DMS114 treated with DMSO at 0.1 percent for 48 hours (cell line): ENCODE results near the gene PRKAG1.
A peak's percentile ranks its signal among the peaks of the same experiment; 100 is the strongest.

Experiments
- DNase-seq: peaks from one replicate; lab custom pipeline; 2025; ENCODE audit not compliant: unreplicated experiment; lab: John Stamatoyannopoulos, UW

The PRKAG1 gene

DNA sequence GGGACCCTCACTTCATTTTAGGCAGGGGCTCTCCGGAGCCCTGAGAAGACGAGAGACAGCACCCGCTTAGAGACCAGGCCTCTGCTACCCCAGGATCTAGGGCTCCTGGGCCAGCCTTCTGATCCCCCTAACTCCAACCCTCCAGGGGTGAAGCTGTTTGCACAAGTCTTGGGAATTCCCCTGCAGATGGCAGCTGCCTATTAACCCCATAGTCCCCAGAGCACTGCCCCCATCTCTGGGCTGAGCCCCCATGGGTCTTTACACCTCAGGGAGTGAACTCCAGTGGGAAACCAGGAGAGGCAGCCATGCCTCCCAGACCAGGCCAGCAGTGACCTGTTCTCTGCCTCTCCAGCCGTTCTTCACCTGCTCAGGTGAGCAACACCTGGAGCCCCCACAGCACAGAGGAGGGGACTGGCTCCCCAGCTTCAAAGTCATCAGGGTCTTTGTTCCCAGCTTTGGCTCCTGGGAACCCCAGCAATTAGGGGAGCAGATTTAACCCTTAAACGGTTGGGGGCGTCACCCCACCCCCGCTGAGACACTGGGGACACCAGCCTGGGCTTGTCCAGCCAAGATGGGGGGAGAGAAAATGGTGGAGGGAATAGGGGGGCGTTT, 49.3 kb downstream of the PRKAG1 start:
- no peak for DNase-seq

DNA sequence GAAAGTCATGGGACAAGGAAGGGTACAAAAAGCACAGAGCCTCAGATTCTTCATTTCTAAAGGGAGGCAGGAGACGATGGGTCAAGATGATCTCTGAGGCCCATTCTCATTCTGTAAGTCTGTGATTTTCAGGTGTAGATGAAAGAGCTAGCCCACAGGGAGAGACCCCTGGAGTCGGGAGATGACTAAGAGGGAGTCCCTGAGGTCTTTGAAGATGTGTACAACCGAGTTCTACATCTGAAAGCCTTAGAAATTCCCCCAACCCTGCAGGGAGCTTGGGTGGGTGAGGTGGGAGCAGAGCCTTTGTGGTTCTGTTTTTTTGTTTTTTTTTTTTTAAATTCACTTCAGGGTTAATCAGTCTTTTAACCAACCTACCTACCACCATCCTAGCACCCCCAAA, 50.1 kb downstream of the PRKAG1 start:
- no peak for DNase-seq

DNA sequence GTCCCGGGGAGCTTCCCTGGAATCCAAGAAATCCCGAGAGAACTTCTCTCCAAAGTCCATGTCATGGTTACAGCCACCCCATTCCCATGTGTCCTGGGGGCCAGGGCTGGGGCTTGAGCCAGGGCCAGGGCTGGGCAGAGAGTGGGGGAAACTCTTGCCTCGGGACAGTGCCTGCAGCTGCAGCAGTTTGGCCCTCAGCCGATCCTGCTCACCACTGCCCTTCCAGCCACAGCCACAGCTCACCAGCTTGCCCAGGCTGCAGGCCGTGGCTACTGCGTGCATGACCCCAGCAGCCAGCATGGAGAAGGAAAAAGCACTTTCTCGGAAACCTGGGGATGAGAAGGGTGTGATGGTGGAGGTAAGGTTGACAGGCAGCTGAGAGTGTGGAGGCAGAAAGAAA, 50.6 kb downstream of the PRKAG1 start:
- no peak for DNase-seq

DNA sequence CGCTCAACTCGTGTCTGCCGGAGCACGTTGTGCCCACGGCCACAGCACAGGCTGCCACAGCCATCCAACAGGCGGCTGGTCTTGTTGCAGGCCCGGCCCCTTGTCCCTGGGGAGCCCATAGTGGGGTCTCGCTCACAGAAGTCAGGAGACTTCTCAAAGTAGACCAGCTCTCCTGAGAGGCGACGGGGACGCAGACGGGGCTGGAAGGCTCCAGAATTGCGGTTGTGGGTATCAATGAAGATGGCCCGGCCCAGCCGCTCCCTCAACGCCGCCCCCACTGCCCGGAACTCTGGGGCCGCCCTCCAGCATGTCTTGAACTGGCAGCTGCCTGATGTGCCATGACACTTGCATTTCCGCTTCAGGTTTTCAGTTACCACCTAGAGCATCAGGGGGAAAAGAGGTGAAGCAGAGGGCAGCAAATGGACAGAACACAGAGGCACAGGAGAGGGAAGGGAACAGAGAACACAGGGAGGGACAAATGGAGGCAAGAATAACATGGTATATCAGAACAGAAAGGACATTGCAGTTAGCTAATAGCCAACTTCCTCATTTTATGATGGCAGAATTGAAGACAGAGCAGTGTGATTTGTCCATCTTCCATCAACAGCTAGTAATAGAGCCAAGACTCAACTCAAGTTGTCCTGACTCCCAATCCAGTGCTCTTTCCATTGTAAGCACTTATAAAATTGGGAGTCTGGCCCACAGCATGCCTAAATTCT, 52.2 kb downstream of the PRKAG1 start:
- no peak for DNase-seq

DNA sequence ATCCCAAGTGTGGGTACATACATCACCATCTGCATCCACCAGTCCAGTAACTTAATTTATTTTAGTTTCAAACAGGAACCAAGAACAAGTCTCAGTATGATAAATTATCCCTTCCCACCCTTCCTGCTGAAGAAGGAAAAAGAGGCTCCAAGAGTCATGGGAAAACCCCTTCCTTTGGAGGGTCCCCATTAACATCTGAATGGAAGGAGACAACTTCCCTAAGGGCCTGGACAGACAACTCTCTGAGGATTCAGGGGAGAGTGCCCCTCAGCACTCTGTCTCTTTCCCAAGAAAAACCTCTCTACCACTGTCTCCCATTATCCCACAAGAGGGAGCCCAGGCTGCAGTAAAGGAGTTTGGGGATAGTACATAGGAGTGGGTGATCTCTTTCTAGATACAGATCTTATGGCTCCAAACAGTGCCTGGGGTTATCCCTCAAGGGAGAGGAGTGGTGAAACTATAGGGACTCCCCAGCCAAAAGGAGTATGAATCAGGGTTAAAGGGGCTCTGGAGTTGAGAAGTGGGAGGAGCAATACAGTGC, 53.2 kb downstream of the PRKAG1 start:
- DNase-seq: peak; percentile 59

DNA sequence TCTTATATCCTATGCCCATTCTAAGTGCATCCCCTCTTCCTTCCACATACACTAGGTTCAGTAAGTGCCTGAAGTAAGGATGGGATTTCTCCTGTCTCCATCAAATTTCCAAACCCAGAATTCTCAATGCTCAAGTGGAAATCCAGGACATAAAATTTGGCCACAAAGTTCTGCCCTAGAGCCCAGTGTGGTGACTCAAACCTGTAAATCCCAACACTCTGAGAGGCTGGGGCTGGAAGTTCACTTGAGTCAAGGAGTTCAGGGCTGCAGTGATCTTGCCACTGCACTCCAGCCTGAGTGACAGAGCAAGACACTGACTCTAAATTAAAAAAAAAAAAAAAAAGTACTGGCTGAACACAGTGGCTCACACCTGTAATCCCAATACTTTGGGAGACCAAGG, 56.8 kb downstream of the PRKAG1 start:
- DNase-seq: no peak

DNA sequence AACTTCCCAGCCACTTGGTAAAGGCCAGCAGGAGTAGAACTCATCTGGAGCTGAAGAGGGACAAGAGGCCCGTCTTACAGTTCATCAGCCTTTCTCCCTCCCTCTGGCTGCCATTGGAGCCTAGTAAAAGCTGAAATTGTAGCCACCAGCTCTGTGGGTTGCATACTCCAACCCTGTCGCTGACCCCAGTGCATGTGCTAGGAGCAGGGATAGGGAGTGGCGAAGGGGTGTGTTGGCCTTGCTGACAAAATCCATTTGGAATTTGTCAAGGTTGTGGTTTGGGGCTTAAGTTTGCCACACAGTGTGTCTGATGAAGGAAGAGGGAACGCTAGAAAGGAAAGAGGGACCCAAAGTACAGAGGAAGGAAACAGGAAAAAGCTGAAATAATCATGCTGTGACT, 57.2 kb downstream of the PRKAG1 start:
- DNase-seq: no peak

DNA sequence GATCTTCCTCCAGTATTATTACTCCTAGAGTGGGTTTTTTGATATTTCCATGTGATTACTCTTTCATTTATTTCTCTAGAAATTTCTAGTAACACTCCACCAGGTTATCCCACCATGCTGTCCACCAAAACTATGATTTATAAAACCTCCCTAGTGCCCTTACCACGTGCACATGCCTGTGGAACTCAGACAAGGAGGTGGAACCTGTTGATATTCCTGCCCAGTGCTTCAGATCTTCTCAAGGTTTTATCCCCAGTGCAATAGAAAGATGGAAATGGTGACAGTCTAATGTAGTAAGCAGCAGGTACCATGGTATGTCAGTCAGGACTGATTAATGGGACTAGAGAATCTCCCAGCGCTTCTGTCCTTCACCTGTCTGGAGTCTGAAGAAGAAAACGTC, 57.7 kb downstream of the PRKAG1 start:
- DNase-seq: no peak

DNA sequence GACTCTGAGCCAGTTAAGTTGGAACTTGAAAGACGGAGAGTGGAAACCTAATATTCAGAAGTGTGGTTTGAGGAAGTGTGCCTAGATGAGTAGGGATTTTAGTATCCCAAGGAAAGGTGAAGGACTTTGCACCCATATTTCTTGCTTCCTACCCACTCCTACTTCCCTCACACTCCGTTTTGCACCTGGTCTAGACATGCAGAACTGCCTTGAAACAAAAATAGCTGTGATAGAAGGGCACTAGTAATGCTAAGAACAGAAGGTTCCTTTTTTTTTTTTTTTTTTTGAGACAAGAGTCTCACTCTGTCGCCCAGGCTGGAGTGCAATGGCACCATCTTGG, 60.6 kb downstream of the PRKAG1 start:
- DNase-seq: no peak

DNA sequence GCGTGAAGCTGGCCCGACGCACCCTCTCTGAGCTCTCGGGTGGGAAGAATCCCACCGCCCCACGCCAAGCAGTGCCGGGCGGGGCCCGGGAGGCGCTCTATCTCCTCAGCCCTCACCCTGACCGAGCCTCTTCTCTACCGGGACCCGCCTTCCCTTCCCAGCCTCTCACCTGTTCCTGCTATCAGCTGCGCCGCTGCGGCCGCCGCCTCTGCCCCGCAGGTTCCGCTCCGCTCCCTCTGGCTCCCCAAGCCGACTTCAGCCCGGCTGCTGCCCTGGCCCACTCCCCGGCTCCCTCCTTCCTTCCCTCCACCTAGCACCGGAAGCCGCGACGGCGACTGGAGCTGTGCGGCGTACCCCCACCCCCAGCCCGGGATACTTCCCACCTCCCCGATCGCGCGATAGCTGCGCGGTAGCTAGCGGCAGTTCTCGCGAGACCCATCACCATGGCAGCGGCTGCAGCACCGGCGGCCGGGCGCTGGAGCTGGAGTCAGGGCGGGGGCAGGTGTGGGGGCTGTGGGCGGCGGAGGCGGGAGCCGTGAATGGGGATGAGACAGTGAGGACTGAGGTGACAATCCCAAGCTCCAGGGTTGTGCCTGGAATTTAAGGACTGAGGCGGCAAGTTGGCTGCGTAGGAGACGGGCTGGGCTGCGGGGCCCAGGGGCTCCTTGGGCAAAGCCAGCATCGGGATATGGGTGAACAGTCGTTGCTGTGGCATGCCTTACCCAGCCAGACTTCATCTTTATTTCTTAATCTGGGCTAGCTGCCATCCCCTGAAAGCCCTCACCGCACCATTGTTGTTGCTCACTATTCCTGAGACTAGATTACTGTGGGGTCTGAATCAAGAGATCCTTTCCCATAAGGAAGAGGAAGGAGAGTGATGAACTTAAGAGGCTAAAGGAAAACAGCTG, 61.2 kb downstream of the PRKAG1 start, which contains the start of gene ARF3:
Gene ARF3 (minus strand): TSS at position 347 of the 908 bp plus-strand sequence. CDS start 16,392 bp downstream, outside the sequence.
- DNase-seq: peak; percentile 87

DNA sequence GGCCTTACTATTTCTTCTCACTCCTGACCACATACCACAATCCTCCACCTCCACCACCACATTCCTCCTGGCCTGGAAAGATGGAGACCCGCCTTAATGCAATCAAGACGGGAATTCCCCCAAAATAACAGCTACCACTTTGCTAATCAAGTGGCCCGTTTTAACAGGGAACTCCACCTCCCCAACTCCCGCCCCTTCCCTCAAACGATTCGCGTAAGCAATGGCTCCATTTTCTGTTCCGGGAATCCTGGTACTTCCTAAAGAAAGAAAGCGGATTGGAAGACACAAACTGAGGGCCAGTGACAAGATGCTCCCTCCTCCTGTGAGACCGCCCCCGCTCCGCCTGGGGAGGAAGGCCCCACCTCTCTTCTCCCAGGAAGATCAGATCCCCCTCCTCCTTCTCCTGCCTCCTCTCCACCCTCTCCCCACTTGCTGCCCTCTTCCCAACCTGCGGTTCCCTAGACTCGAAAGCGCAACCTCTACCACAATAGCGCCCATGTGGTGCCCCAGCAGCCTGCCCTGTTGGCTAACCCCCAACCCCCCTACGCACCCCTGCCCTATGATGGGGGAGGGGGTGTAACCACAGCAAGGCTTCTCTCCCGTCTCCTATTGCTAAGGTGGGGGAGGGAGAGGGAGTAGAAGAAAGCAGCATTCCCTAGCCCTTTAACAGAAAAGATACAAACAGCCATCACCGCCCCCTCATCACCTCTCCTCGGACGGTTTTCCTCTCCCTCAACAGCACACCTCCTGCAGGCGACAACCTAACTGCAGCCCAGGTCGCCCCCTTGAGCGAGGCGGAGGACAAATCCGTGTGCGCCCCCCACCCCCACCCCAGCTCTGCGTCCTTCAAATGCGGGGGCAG, 62.1 kb downstream of the PRKAG1 start:
- DNase-seq: peak; percentile 95

DNA sequence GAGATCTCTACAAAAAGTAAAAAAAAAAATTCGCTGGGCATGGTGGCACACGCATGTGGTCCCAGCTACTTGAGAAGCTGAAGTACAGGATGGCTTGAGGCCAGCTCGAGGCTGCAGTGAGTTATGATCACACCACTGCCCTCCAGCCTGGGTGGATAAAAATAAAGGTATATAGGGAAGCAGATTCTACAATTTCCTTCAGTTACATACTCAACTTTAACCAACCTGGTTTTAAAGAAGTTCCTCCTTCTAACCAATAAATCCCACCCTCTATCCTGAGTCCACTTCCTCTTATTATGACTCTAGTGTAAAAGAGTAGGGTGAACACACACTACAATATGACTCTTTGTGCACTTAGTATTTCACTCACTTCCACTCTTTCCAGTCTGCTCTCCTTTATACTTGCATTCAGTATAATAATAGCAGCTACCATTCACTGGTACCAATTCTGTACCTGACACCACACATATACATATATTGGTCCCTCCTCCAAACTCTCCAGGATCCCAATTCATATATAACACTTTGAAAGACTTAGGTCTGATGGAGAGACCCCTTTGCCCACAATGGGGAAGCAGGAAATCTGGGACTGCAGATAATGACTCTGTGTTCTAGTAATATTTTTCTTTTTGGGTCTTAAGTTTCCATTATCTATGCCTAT, 63.6 kb downstream of the PRKAG1 start:
- DNase-seq: no peak

DNA sequence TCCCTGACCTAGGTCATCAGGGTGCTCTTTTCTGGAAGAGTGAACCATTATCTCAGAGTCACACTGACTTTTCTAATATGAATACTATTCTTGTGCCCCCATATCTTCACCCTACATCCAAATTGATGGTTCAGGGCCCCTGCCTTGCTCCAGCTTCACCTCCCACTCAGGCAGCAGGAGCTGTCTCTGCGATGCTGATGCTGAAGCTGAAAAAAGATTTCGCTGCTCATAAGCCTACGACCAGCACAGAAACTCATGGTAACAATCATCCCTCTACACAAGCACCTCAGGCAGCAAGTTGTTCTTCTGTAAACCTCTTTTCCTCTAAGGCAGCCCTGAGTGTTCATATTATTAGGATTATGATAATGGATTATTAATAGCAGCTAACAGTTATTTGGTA, 64.5 kb downstream of the PRKAG1 start:
- no peak for DNase-seq

DNA sequence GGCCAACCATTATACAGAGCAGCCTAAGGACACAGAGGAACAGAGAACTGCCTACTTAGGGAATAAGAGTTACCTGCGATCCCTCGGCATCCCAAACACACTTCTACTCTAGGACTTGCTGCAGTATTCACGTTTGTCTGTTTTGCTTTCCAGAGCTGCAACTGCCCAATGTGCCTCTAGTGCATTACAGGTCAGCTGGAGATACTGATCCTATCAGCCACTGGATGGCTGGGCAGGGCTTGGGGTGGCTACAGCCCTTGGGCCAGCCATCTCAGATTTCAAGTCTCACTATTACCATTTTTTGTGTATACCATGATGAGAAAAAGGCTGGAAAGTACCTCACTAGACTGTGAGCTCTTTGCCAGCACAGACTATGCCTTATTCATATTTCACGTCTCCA, 65.9 kb downstream of the PRKAG1 start:
- no peak for DNase-seq
